Fibroblast of lung (primary cell): Measurements from ENCODE around the gene P2RY1. TPM values are rescaled to one million over a fixed set of nuclear protein-coding genes. Genes with fewer than 3 reads are reported as not detected.

Experiments
- DNase-seq, 2 donors: peaks; one replicate each; pipeline versions ENCODE4 v3.0.0 to v3.0.0-alpha.2; 2010; ENCODE audit warnings: low read depth in 2 of 2
- H2AFZ ChIP-seq: 2 replicates; pipeline ENCODE4 v1.5.1; 2012; ENCODE audit warnings: low read length, control low read depth, inconsistent platforms
- H3K27ac ChIP-seq: 2 replicates; pipeline ENCODE4 v1.5.1; 2011; ENCODE audit warnings: low read length, control low read depth; ENCODE audit not compliant: insufficient read depth
- H3K27me3 ChIP-seq: 2 replicates; pipeline ENCODE4 v1.5.1; 2011; ENCODE audit warnings: mild to moderate bottlenecking, low read length; ENCODE audit not compliant: control insufficient read depth, insufficient read depth
- H3K36me3 ChIP-seq: 2 replicates; pipeline ENCODE4 v1.5.1; 2011; ENCODE audit warnings: low read length; ENCODE audit not compliant: control insufficient read depth, insufficient read depth
- H3K4me1 ChIP-seq: 2 replicates; pipeline ENCODE4 v1.5.1; 2011; ENCODE audit warnings: low read length; ENCODE audit not compliant: control insufficient read depth, insufficient read depth; ENCODE audit errors: extremely low read depth
- H3K4me2 ChIP-seq: 2 replicates; pipeline ENCODE4 v1.5.1; 2011; ENCODE audit warnings: low read length, control low read depth; ENCODE audit not compliant: insufficient read depth; ENCODE audit errors: extremely low read depth
- H3K4me3 ChIP-seq, 4 experiments: fragments of 200-600 bp in 1 of 4; sonication (generic) in 1 of 4; replicated peaks in 1 of 4; 2 replicates each; pipeline ENCODE4 v1.5.1; 2011 to 2016; ENCODE audit warnings: low read length in 4 of 4, low read depth in 3 of 4, mild to moderate bottlenecking in 3 of 4, control low read depth in 2 of 4, inconsistent platforms in 1 of 4, mixed read lengths in 1 of 4; ENCODE audit not compliant: insufficient read depth in 1 of 4; ENCODE audit errors: control extremely low read depth in 1 of 4
- H3K79me2 ChIP-seq: 2 replicates; pipeline ENCODE4 v1.5.1; 2012; ENCODE audit warnings: mild to moderate bottlenecking, low read length, inconsistent platforms; ENCODE audit not compliant: control insufficient read depth, insufficient read depth
- H3K9ac ChIP-seq: 2 replicates; pipeline ENCODE4 v1.5.1; 2011; ENCODE audit warnings: mild to moderate bottlenecking, low read length, control low read depth; ENCODE audit not compliant: insufficient read depth
- H3K9me3 ChIP-seq: 2 replicates; pipeline ENCODE4 v1.5.1; 2012; ENCODE audit warnings: low read depth, low read length; ENCODE audit not compliant: control insufficient read depth, insufficient read depth
- H4K20me1 ChIP-seq: 2 replicates; pipeline ENCODE4 v1.5.1; 2011; ENCODE audit warnings: low read length; ENCODE audit not compliant: control insufficient read depth, insufficient read depth; ENCODE audit errors: extremely low read depth
- CTCF ChIP-seq, 2 donors: IDR thresholded peaks in 1 of 2; conservative IDR thresholded peaks in 1 of 2; 1 replicate in 1 of 2; 2 replicates in 1 of 2; pipeline ENCODE4 v1.5.1; 2011 to 2012; ENCODE audit warnings: low read length in 2 of 2, control low read depth in 1 of 2, inconsistent platforms in 1 of 2, low read depth in 1 of 2, mild to moderate bottlenecking in 1 of 2
- EZH2 ChIP-seq: IDR thresholded peaks from 2 replicates; pipeline ENCODE4 v1.5.1; 2012; ENCODE audit warnings: low read length, control low read depth, mild to moderate bottlenecking; ENCODE audit errors: missing control alignments
- polyA plus RNA-seq, 2 donors: library from polyadenylated mRNA; depleted of rRNA in 1 of 2; stranded (reverse) in 1 of 2; unstranded in 1 of 2; fragments of >200 nt; gene quantifications; 2 replicates each; pipeline ENCODE4 v1.2.1, GENCODE V29; 2011 to 2012; ENCODE audit warnings: missing spikeins in 1 of 2
- total RNA-seq: library from RNA; depleted of rRNA; stranded (reverse); fragments of >200 nt; gene quantifications from 2 replicates; pipeline ENCODE4 v1.2.1, GENCODE V29; 2014

The P2RY1 gene
- total and polyA plus RNA-seq, 2 donors (not counting 1 experiment from before 2014, with no cell fraction given): 0.62 to 7.6 TPM

- no peak overlapping the region for H3K4me3 ChIP-seq
- DNase-seq: no peak
- H3K4me1 ChIP-seq: no peaks in the 10 kb centered on the region
- TF ChIP-seq EZH2: no peak
- TF ChIP-seq CTCF (conservative IDR thresholded peaks at IDR 0.05 in 1 of 2, IDR thresholded peaks at IDR 0.05 in 1 of 2; ENCODE audit: low read depth in 1 of 2, low read length in 2 of 2): no peak
- no peaks in the 10 kb centered on the region for H3K36me3 ChIP-seq
- H4K20me1 ChIP-seq: no peaks in the 10 kb centered on the region
- no peak overlapping the region for H2AFZ ChIP-seq
- no peak overlapping the region for H3K4me2 ChIP-seq
- H3K9ac ChIP-seq: no peak overlapping the region
- no peaks in the 10 kb centered on the region for H3K79me2 ChIP-seq
- no peaks in the 10 kb centered on the region for H3K9me3 ChIP-seq
- no peak overlapping the region for H3K27ac ChIP-seq
- no peaks in the 10 kb centered on the region for H3K27me3 ChIP-seq
These were observed 11.8 kb upstream of the P2RY1 start for GRCh38 chr3:152823173-152823572.

- H3K4me2 ChIP-seq: no peak overlapping the region
- no peak overlapping the region for H2AFZ ChIP-seq
- H3K9ac ChIP-seq: no peak overlapping the region
- TF ChIP-seq EZH2: no peak
- no peak for TF ChIP-seq CTCF (conservative IDR thresholded peaks at IDR 0.05 in 1 of 2, IDR thresholded peaks at IDR 0.05 in 1 of 2; ENCODE audit: low read depth in 1 of 2, low read length in 2 of 2)
- H3K4me1 ChIP-seq: no peaks in the 10 kb centered on the region
- H3K27me3 ChIP-seq: no peaks in the 10 kb centered on the region
- no peak for DNase-seq
- H4K20me1 ChIP-seq: no peaks in the 10 kb centered on the region
- no peak overlapping the region for H3K4me3 ChIP-seq
- no peaks in the 10 kb centered on the region for H3K36me3 ChIP-seq
- H3K79me2 ChIP-seq: no peaks in the 10 kb centered on the region
- H3K9me3 ChIP-seq: no peaks in the 10 kb centered on the region
- H3K27ac ChIP-seq: no peak overlapping the region
These were observed 11.2 kb upstream of the P2RY1 start for GRCh38 chr3:152823781-152824180.

GRCh38 chr3:152825566-152825965 lies 9.4 kb upstream of the P2RY1 start:
- no peaks in the 10 kb centered on the region for H3K27me3 ChIP-seq
- no peak overlapping the region for H2AFZ ChIP-seq

More at GRCh38 chr3:152825566-152825965, 9.4 kb upstream of the P2RY1 start:
- no peaks in the 10 kb centered on the region for H3K9me3 ChIP-seq
- DNase-seq: no peak
- no peak overlapping the region for H3K4me2 ChIP-seq
- TF ChIP-seq CTCF (conservative IDR thresholded peaks at IDR 0.05 in 1 of 2, IDR thresholded peaks at IDR 0.05 in 1 of 2; ENCODE audit: low read depth in 1 of 2, low read length in 2 of 2): no peak
- TF ChIP-seq EZH2: no peak
- no peaks in the 10 kb centered on the region for H3K79me2 ChIP-seq
- no peak overlapping the region for H3K4me3 ChIP-seq
- H3K9ac ChIP-seq: no peak overlapping the region
- no peaks in the 10 kb centered on the region for H3K4me1 ChIP-seq
- H3K36me3 ChIP-seq: no peaks in the 10 kb centered on the region
- no peak overlapping the region for H3K27ac ChIP-seq
- no peaks in the 10 kb centered on the region for H4K20me1 ChIP-seq
